PC-9 (cell line): Measurements from ENCODE around the gene RBFOX1. TPM values are rescaled to one million over a fixed set of nuclear protein-coding genes. Genes with fewer than 3 reads are reported as not detected.

Experiments
- BruUV-seq: library from RNA; stranded (reverse); fragments of 400-500 nt; replicated peaks from 2 replicates; lab custom pipeline; 2021; lab: Mats Ljungman, UMichigan
- CTCF ChIA-PET: fragments of 300-600 bp; sonication (Branson Sonifier 250); formaldehyde crosslinking; loops from one replicate; lab custom pipeline; 2022; ENCODE audit warnings: antibody characterized with exemption; lab: Charles Lee
- POLR2A ChIA-PET: fragments of 300-600 bp; sonication (Branson Sonifier 250); formaldehyde crosslinking; loops from one replicate; lab custom pipeline; 2022; ENCODE audit warnings: antibody characterized with exemption; ENCODE audit not compliant: unreplicated experiment; lab: Charles Lee
- DNase-seq, 2 experiments: peaks; one replicate each; pipeline versions ENCODE4 v3.0.0 to v3.0.0-alpha.2; 2015 to 2022; ENCODE audit warnings: mixed read lengths in 1 of 2
- H2AFZ ChIP-seq: fragments of 200-600 bp; sonication (generic); 2 replicates; pipeline ENCODE4 v1.8.1; 2017; ENCODE audit warnings: antibody characterized with exemption
- H3F3A ChIP-seq: fragments of 200-600 bp; sonication (generic); 2 replicates; pipeline ENCODE4 v1.8.1; 2017; ENCODE audit warnings: antibody characterized with exemption, mild to moderate bottlenecking, low read depth; ENCODE audit not compliant: insufficient read depth
- H3K27ac ChIP-seq: fragments of 200-600 bp; sonication (generic); 2 replicates; pipeline ENCODE4 v1.6.1; 2016; ENCODE audit warnings: mixed run types
- H3K27me3 ChIP-seq: fragments of 200-600 bp; sonication (generic); 2 replicates; pipeline ENCODE4 v1.6.1; 2016; ENCODE audit warnings: low read depth, mixed run types; ENCODE audit not compliant: insufficient read depth
- H3K36me3 ChIP-seq: fragments of 200-600 bp; sonication (generic); 2 replicates; pipeline ENCODE4 v1.6.1; 2016; ENCODE audit warnings: low read depth, mixed run types
- H3K4me1 ChIP-seq: fragments of 200-600 bp; sonication (generic); replicated peaks from 2 replicates; pipeline ENCODE4 v1.6.1; 2016; ENCODE audit warnings: mixed run types; ENCODE audit not compliant: insufficient read depth
- H3K4me2 ChIP-seq: fragments of 200-600 bp; sonication (generic); 2 replicates; pipeline ENCODE4 v1.6.1; 2017; ENCODE audit warnings: mixed run types
- H3K4me3 ChIP-seq: fragments of 200-600 bp; sonication (generic); 2 replicates; pipeline ENCODE4 v1.6.1; 2016; ENCODE audit warnings: mixed run types
- H3K79me2 ChIP-seq: fragments of 200-600 bp; sonication (generic); 2 replicates; pipeline ENCODE4 v1.6.1; 2017; ENCODE audit warnings: low read depth, mixed run types
- H3K9me2 ChIP-seq: fragments of 200-600 bp; sonication (generic); 2 replicates; pipeline ENCODE4 v1.8.1; 2017; ENCODE audit warnings: mild to moderate bottlenecking; ENCODE audit not compliant: insufficient read depth
- H3K9me3 ChIP-seq: fragments of 200-600 bp; sonication (generic); 2 replicates; pipeline ENCODE4 v1.8.1; 2016; ENCODE audit warnings: low read depth; ENCODE audit not compliant: insufficient read depth
- H4K20me1 ChIP-seq: fragments of 200-600 bp; sonication (generic); 2 replicates; pipeline ENCODE4 v1.8.1; 2017; ENCODE audit not compliant: insufficient read depth
- EZH2 ChIP-seq: fragments of 200-600 bp; sonication (generic); IDR thresholded peaks from 2 replicates; pipeline ENCODE4 v1.8.0; 2017; ENCODE audit warnings: antibody characterized with exemption, low read depth
- intact Hi-C: fragments of 100-400 bp; cut with micrococcal nuclease; formaldehyde crosslinking; loops from one replicate; pipeline ENCODE4 v1.10.0; 2022; ENCODE audit not compliant: unreplicated experiment
- total RNA-seq: library from RNA; stranded (reverse); gene quantifications from 2 replicates; pipeline ENCODE4 v1.2.3, GENCODE V29; 2021
- TF ChIP-seq, protein P1 (sequence below): fragments of 200-600 bp; sonication (generic); conservative IDR thresholded peaks from 2 replicates; pipeline ENCODE4 v1.6.1; 2017; ENCODE audit warnings: mixed run types, antibody characterized with exemption, mild to moderate bottlenecking, moderate library complexity

RBFOX1 gene
- total RNA-seq, 1 experiment from 2014 or later = not detected

DNA sequence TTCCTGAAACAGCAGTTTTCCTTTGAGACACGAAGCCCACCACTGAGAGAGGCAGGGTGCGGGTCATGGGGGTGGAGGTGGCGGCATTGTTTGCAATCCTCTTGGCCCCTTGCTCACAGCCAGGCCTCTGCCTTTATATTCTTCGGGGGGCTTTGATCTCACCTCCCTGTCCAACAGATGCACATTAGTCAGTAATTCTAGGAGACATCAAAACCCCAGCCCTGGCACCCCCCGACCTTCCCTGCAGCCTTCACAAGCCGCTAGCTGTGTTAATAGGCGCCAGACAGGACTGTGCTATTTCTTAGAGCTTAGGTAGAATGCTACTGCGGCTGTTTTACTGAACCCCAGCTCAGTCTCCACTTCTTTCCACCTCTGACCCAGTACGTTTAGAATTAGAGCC is 212.6 kb downstream of the RBFOX1 start:
- TF ChIP-seq EZH2 = no peak
- TF ChIP-seq, protein P1, sequence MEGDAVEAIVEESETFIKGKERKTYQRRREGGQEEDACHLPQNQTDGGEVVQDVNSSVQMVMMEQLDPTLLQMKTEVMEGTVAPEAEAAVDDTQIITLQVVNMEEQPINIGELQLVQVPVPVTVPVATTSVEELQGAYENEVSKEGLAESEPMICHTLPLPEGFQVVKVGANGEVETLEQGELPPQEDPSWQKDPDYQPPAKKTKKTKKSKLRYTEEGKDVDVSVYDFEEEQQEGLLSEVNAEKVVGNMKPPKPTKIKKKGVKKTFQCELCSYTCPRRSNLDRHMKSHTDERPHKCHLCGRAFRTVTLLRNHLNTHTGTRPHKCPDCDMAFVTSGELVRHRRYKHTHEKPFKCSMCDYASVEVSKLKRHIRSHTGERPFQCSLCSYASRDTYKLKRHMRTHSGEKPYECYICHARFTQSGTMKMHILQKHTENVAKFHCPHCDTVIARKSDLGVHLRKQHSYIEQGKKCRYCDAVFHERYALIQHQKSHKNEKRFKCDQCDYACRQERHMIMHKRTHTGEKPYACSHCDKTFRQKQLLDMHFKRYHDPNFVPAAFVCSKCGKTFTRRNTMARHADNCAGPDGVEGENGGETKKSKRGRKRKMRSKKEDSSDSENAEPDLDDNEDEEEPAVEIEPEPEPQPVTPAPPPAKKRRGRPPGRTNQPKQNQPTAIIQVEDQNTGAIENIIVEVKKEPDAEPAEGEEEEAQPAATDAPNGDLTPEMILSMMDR = no peak
- Histone ChIP-seq H3K4me2 (no peak overlapping the region), H3K27me3 (peaks cover 10% of the 10 kb centered on the region; the same call in 1 of the 2 replicates), H3K9me2 (no peaks in the 10 kb centered on the region), H3K4me3 (no peak overlapping the region), H3K36me3 (no peaks in the 10 kb centered on the region), H3F3A (no peaks in the 10 kb centered on the region), H3K27ac (no peak overlapping the region), H2AFZ (no peak overlapping the region), H3K4me1 (no peaks in the 10 kb centered on the region), H3K9me3 (no peaks in the 10 kb centered on the region), H4K20me1 (no peaks in the 10 kb centered on the region), H3K79me2 (no peaks in the 10 kb centered on the region)
- DNase-seq = no peak
- ChIA-PET POLR2A (no interaction called here), CTCF (no interaction called here)
- intact Hi-C loops = no loop called here
- no TSS peak for BruUV-seq

DNA sequence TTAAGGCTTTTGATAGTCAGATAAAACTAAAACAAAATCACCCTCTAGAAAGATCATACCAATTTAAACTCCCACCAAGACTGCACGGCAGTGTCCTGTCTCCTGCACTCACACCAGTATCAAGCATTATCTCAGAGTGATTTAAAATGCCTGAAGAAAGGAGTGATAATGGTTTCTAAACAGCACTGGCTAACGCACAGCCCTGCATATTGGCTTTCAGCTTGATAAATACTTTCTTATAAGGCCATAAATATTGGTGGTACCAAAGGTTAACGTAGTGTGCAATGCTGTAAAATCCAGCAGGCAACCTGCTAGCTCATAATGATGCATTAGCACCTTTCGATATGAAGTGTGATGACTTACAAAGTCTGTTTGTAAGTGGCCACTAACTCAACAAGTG is 214.3 kb downstream of the RBFOX1 start:
- H3K4me2 ChIP-seq = no peak overlapping the region
- no TSS peak for BruUV-seq
- DNase-seq = no peak
- intact Hi-C loops = no loop called here
- no peaks in the 10 kb centered on the region for H3K9me2 ChIP-seq
- no peaks in the 10 kb centered on the region for H3K36me3 ChIP-seq
- POLR2A ChIA-PET = no interaction called here
- no peak for TF ChIP-seq EZH2
- TF ChIP-seq, protein P1 = no peak
- no peaks in the 10 kb centered on the region for H3K4me1 ChIP-seq
- no peak overlapping the region for H2AFZ ChIP-seq
- CTCF ChIA-PET = no interaction called here
- no peaks in the 10 kb centered on the region for H3K9me3 ChIP-seq
- H3K79me2 ChIP-seq = no peaks in the 10 kb centered on the region
- H3K4me3 ChIP-seq = no peak overlapping the region
- no peak overlapping the region for H3K27ac ChIP-seq
- no peaks in the 10 kb centered on the region for H3F3A ChIP-seq
- no peaks in the 10 kb centered on the region for H4K20me1 ChIP-seq
- H3K27me3 ChIP-seq = peaks cover 12% of the 10 kb centered on the region; the same call in 1 of the 2 replicates

DNA sequence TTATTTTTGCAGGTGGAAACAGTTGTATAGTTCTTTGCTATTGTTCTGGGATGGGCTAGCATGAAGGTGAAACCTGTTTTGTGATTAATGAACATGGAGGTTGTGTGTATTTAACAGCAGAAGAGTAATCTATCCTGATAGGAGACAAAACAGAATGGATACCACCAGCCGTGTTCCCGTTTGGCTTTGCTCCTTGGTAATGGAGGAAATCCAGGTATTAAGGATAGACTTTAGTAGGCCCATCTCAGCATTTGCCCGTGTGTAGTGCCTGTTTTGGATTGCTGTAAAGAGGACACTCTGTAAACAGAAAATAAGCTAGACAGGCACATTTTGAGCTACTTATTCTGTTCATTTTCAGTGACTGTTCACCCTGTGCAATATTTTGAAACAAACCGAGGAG is 215.1 kb downstream of the RBFOX1 start:
- peaks cover 12% of the 10 kb centered on the region; the same call in 1 of the 2 replicates for H3K27me3 ChIP-seq
- H3K79me2 ChIP-seq = no peaks in the 10 kb centered on the region
- CTCF ChIA-PET = no interaction called here
- H2AFZ ChIP-seq = no peak overlapping the region
- no peak for TF ChIP-seq EZH2
- TF ChIP-seq, protein P1 = no peak
- H3K36me3 ChIP-seq = no peaks in the 10 kb centered on the region
- no peaks in the 10 kb centered on the region for H3K9me3 ChIP-seq
- no peaks in the 10 kb centered on the region for H4K20me1 ChIP-seq
- no TSS peak for BruUV-seq
- intact Hi-C loops = no loop called here
- H3K4me3 ChIP-seq = no peak overlapping the region
- H3K4me2 ChIP-seq = no peak overlapping the region
- no peaks in the 10 kb centered on the region for H3K4me1 ChIP-seq
- H3K27ac ChIP-seq = no peak overlapping the region
- H3K9me2 ChIP-seq = no peaks in the 10 kb centered on the region
- no peak for DNase-seq
- no peaks in the 10 kb centered on the region for H3F3A ChIP-seq
- POLR2A ChIA-PET = no interaction called here
